ENCODE measurements around the gene VSIG10L2. TPM values are rescaled to one million over a fixed set of nuclear protein-coding genes. Genes with fewer than 3 reads are reported as not detected.
A peak's percentile ranks its signal among the peaks of the same experiment; 100 is the strongest.
"Not testable (repeated sequence)": the region's sequence is repeated elsewhere in the genome, so short reads cannot be mapped to it uniquely, and the experiment has no call there.

VSIG10L2 gene
- total RNA-seq, result not detected

DNA sequence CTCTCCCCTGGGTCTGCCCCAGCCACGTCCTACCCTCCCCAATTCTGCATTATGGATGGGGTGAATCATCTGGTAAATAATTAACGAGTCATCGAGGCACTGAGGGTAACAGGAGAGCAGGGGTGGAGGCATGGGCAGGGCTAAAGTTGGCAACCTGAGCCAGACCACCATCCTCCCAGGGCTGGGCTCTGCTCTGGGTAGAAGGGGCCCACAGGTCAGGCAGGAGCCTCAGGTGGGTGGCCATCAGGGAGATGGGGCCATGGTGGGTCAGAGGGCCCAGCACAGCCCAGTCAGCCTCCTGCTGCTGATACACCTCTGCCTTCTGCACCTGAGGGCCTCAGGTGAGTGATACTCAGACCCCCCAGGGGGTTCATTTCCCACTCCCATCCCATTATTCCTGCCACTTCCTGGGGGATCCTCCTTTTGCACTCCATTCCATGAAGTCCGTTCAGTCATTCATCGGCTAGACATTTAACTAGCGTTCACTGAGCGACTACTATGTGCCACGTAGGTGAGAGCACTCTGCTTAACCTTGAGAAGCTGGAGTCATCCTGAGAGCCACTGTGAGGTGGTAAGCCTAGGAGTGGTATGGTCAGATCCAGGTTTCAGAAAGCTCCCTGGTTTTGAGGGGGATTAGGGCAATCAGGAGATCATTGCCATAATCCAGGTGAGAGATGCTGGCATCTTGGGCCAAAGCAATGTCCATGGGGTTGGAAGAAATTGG is at the start of gene VSIG10L2:
Gene VSIG10L2 (plus strand): TSS at position 248 of the 724 bp plus-strand sequence. CDS start 12 bp downstream, at position 260.
- ChIA-PET POLR2A (no interaction called here), CTCF (interaction anchor here (2.0 kb wide), 1 partner anchor 248 kb away, joined by 5 read pairs; no protein-coding TSS in a partner anchor)
- Mint-ChIP-seq H3K27me3 (ENCODE audit: low read depth) (peaks cover 2% of the 10 kb centered on the region), H3K36me3 (ENCODE audit: low read depth) (no peaks in the 10 kb centered on the region), H3K9me3 (ENCODE audit: insufficient read depth) (no peaks in the 10 kb centered on the region), H3K27ac (no peak within 1 kb of the TSS), H3K4me3 (no peak within 1 kb of the TSS), H3K4me1 (ENCODE audit: low read depth) (peaks cover 2% of the 10 kb centered on the region)
- ATAC-seq (no peak), DNase-seq (no peak)

GRCh38 chr11:125901872-125902271 is 44.0 kb upstream of the VSIG10L2 start:
- ChIA-PET CTCF (interaction anchor here (2.1 kb wide), 1 partner anchor 292 kb away, joined by 9 read pairs; no protein-coding TSS in a partner anchor), POLR2A (interaction anchor here (1.9 kb wide), 1 partner anchor 14 kb away, joined by 37 read pairs; the partner anchor contains the start of gene HYLS1)
- Mint-ChIP-seq H3K27ac (peak overlapping the region; percentile 68), H3K27me3 (ENCODE audit: low read depth) (peaks cover 15% of the 10 kb centered on the region), H3K9me3 (ENCODE audit: insufficient read depth) (no peaks in the 10 kb centered on the region), H3K4me1 (ENCODE audit: low read depth) (peaks cover 36% of the 10 kb centered on the region), H3K4me3 (peak overlapping the region; percentile 96), H3K36me3 (ENCODE audit: low read depth) (peaks cover 27% of the 10 kb centered on the region)
- no peak for DNase-seq
- no peak for ATAC-seq

GRCh38 chr11:125902277-125902926 is 43.4 kb upstream of the VSIG10L2 start:
- Mint-ChIP-seq H3K9me3 (ENCODE audit: insufficient read depth) (no peaks in the 10 kb centered on the region), H3K4me1 (ENCODE audit: low read depth) (peaks cover 35% of the 10 kb centered on the region), H3K4me3 (peak overlapping the region; percentile 96), H3K27ac (peak overlapping the region; percentile 90), H3K36me3 (ENCODE audit: low read depth) (peaks cover 27% of the 10 kb centered on the region), H3K27me3 (ENCODE audit: low read depth) (peaks cover 15% of the 10 kb centered on the region)
- POLR2A ChIA-PET, result interaction anchor here (1.2 to 1.9 kb wide), 3 partner anchors 15 to 333 kb away, joined by 3 to 37 read pairs (median 3); partner anchors contain the start of genes CHEK1, EI24 and HYLS1
- ATAC-seq (no peak), DNase-seq (no peak)
- CTCF ChIA-PET, result interaction anchor here (0.9 to 2.1 kb wide), 5 partner anchors 13 to 291 kb away, joined by 3 to 17 read pairs (median 3); partner anchors contain the start of gene HYLS1

- POLR2A ChIA-PET, result interaction anchor here (1.2 to 1.9 kb wide), 3 partner anchors 16 to 333 kb away, joined by 3 to 37 read pairs (median 3); partner anchors contain the start of genes CHEK1, EI24 and HYLS1
- Mint-ChIP-seq H3K27ac (peak within 1 kb of the TSS; percentile 90), H3K4me3 (peak within 1 kb of the TSS; percentile 96), H3K4me1 (ENCODE audit: low read depth) (peaks cover 28% of the 10 kb centered on the region), H3K9me3 (ENCODE audit: insufficient read depth) (no peaks in the 10 kb centered on the region), H3K36me3 (ENCODE audit: low read depth) (peaks cover 23% of the 10 kb centered on the region), H3K27me3 (ENCODE audit: low read depth) (peaks cover 15% of the 10 kb centered on the region)
- ATAC-seq, result peak; percentile 94
- CTCF ChIA-PET, result interaction anchor here (0.9 to 2.1 kb wide), 5 partner anchors 12 to 291 kb away, joined by 3 to 17 read pairs (median 3); partner anchors contain the start of gene HYLS1
- peak; percentile 92 for DNase-seq
Measured at GRCh38 chr11:125902927-125903710, 42.7 kb upstream of the VSIG10L2 start, which contains the start of gene PUS3. TSS of gene PUS3 (minus strand) at chr11:125903206. CDS start at chr11:125896284, 6,922 bp downstream.

- Mint-ChIP-seq H3K4me3 (peak within 1 kb of the TSS; percentile 96), H3K9me3 (ENCODE audit: insufficient read depth) (no peaks in the 10 kb centered on the region), H3K27ac (no peak within 1 kb of the TSS), H3K4me1 (ENCODE audit: low read depth) (peaks cover 26% of the 10 kb centered on the region), H3K36me3 (ENCODE audit: low read depth) (peaks cover 23% of the 10 kb centered on the region), H3K27me3 (ENCODE audit: low read depth) (peaks cover 16% of the 10 kb centered on the region)
- ChIA-PET CTCF (interaction anchor here (1.7 to 2.1 kb wide), 2 partner anchors 17 to 290 kb away, joined by 9 to 17 read pairs; partner anchors contain the start of gene HYLS1), POLR2A (interaction anchor here (1.9 kb wide), 1 partner anchor 17 kb away, joined by 37 read pairs; the partner anchor contains the start of gene HYLS1)
- DNase-seq (peak; percentile 34), ATAC-seq (peak; percentile 27)
Measured at GRCh38 chr11:125903711-125904659, 41.9 kb upstream of the VSIG10L2 start, which contains the start of gene DDX25. TSS of gene DDX25 (plus strand) at chr11:125904508. CDS start at chr11:125904518, 10 bp downstream.

- Mint-ChIP-seq H3K27me3 (ENCODE audit: low read depth) (peaks cover 17% of the 10 kb centered on the region), H3K36me3 (ENCODE audit: low read depth) (peaks cover 16% of the 10 kb centered on the region), H3K4me3 (peak overlapping the region; percentile 57), H3K9me3 (ENCODE audit: insufficient read depth) (no peaks in the 10 kb centered on the region), H3K27ac (no peak overlapping the region), H3K4me1 (ENCODE audit: low read depth) (peaks cover 24% of the 10 kb centered on the region)
- ChIA-PET CTCF (no interaction called here), POLR2A (no interaction called here)
- DNase-seq (no peak), ATAC-seq (no peak)
Measured at GRCh38 chr11:125904678-125905077, 41.2 kb upstream of the VSIG10L2 start.

GRCh38 chr11:125910226-125910849 is 35.5 kb upstream of the VSIG10L2 start:
- DNase-seq (no peak), ATAC-seq (no peak)
- Mint-ChIP-seq H3K27me3 (ENCODE audit: low read depth) (peaks cover 23% of the 10 kb centered on the region), H3K4me1 (ENCODE audit: low read depth) (no peaks in the 10 kb centered on the region), H3K27ac (no peak overlapping the region), H3K9me3 (ENCODE audit: insufficient read depth) (no peaks in the 10 kb centered on the region), H3K36me3 (ENCODE audit: low read depth) (no peaks in the 10 kb centered on the region), H3K4me3 (no peak overlapping the region)
- ChIA-PET CTCF (interaction anchor here (2.2 kb wide), 1 partner anchor 283 kb away, joined by 8 read pairs; no protein-coding TSS in a partner anchor), POLR2A (no interaction called here)

DNA sequence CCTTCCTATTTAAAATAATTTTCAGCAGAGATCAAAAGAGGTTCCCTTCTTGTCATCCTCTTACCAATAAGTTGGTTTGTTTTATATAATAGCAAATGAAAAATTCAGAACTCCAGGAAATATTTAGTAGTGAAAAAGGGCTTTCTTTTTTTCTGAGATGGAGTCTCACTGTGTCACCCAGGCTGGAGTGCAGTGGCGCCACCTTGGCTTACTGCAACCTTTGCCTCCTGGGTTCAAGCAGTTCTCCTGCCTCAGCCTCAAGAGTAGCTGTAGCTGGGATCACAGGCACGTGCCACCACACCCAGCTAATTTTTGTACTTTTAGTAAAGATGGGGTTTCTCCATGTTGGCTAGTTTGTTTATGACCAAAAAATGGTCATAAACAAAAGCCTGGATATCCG is 31.2 kb upstream of the VSIG10L2 start:
- peaks cover 36% of the 10 kb centered on the region for H3K27me3 Mint-ChIP-seq (ENCODE audit: low read depth)
- H3K27ac Mint-ChIP-seq; POLR2A ChIA-PET; H3K4me1 Mint-ChIP-seq (ENCODE audit: low read depth); H3K9me3 Mint-ChIP-seq (ENCODE audit: insufficient read depth); ATAC-seq; H3K36me3 Mint-ChIP-seq (ENCODE audit: low read depth); H3K4me3 Mint-ChIP-seq; DNase-seq: not testable (repeated sequence)
- CTCF ChIA-PET, result interaction anchor here (1.4 kb wide), 1 partner anchor 12 kb away, joined by 3 read pairs; the partner anchor contains the start of gene PUS3

GRCh38 chr11:125916683-125917347 is 29.0 kb upstream of the VSIG10L2 start:
- Mint-ChIP-seq H3K4me3 (no peak overlapping the region), H3K36me3 (ENCODE audit: low read depth) (no peaks in the 10 kb centered on the region), H3K4me1 (ENCODE audit: low read depth) (no peaks in the 10 kb centered on the region), H3K27me3 (ENCODE audit: low read depth) (peaks cover 24% of the 10 kb centered on the region), H3K9me3 (ENCODE audit: insufficient read depth) (no peaks in the 10 kb centered on the region), H3K27ac (no peak overlapping the region)
- ChIA-PET POLR2A (interaction anchor here (0.5 kb wide), 1 partner anchor 1698 kb away, joined by 3 read pairs; no protein-coding TSS in a partner anchor), CTCF (interaction anchor here (0.7 to 1.7 kb wide), 3 partner anchors 25 to 277 kb away, joined by 3 to 9 read pairs (median 3); no protein-coding TSS in a partner anchor)
- ATAC-seq (no peak), DNase-seq (no peak)

All from activated CD8-positive, alpha-beta T cell treated with anti-CD3 and anti-CD28 coated beads, Interleukin-2, amount 10 ng/mL, durations not matched to agents 7 days and 5 days (primary cell).